AG20443 (cell line): Measurements from ENCODE around the gene LIG3.
A peak's percentile ranks its signal among the peaks of the same experiment; 100 is the strongest.
"Not testable (repeated sequence)": the region's sequence is repeated elsewhere in the genome, so short reads cannot be mapped to it uniquely, and the experiment has no call there.

Source experiments
- DNase-seq: peaks from one replicate; pipeline ENCODE4 v3.0.0; 2012; ENCODE audit warnings: low spot score, mixed read lengths

Gene LIG3

DNA sequence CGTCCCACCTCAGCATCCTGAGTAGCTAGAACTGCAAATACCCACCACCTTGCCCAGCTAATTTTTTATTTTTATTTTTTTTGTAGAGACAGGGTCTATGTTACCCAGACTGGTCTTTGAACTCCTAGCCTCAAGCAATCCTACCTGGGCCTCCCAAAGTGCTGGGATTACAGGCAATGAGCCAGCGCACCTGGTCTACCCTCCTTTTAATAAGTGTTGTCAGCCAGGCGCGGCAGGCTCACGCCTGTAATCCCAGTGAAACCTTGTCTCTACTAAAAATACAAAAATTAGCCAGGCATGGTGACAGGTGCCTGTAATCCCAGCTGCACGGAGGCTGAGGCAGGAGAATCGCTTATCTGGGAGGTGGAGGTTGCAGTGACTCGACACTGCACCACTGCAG, 63.9 kb downstream of the LIG3 start:
- no peak for DNase-seq

DNA sequence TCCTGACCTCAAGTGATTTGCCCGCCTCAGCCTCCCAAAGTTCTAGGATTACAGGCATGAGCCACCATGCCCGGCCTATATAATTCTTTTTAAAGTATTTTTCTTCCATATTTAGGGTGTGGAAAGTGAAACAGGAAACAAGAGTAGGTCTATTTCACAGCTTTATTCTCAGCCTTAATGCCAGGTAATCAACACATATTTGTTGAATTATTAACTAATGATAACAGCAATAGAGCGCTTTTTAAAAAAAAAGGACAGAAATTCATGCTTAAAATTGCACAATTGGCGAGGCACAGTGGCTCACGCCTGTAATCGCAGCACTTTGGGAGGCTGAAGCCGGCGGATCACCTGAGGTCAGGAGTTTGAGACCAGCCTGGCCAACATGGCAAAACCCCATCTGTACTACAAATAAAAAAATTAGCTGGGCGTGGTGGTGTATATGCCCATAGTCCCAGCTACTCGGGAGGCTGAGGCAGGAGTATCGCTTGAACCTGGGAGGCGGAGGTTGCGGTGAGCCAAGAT, 65.2 kb downstream of the LIG3 start:
- DNase-seq = not testable (repeated sequence)

DNA sequence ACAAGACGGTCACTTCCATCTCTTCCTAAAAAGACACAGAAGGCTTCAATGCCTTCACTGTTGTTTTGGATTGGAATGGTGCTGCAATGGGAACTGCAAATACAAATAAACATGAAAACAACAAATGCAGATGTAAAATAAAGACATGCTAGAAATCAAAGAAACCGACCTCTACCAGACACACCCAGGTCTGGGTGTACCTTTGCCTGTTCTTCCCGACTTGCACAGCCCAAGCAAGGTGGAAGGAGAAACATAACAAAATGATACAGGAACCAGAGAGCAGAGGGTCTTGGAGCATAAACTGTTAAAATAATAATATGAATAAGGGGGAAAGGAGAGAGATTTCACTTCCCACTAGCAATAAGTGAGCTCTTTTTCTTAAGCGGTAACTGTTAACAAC, 65.9 kb downstream of the LIG3 start:
- no peak for DNase-seq

DNA sequence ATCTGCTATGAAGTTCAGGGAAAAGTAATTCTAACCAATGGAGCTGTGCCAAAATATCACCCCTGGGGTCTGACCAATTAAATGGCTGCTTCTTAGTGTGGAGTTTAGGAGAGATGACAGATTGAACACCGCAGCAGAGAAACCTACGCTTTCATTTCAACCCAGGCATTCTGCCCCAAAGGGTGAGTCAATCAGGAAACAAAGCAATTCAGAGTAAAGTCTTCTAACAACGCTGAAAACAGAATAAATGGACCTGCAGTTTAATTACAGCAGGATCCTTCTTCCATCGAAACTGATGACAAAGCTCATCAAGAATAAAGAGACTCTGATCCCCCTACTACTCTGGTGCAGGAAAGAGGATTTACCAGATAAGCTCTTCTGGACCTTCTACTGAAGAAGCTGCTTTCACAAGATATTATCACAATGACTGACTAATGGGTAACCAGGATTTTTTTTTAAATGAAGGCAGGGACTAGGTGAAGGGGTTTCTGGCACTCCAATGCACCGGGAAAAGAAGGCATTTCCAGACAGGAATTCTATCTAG, 66.5 kb downstream of the LIG3 start:
- no peak for DNase-seq

DNA sequence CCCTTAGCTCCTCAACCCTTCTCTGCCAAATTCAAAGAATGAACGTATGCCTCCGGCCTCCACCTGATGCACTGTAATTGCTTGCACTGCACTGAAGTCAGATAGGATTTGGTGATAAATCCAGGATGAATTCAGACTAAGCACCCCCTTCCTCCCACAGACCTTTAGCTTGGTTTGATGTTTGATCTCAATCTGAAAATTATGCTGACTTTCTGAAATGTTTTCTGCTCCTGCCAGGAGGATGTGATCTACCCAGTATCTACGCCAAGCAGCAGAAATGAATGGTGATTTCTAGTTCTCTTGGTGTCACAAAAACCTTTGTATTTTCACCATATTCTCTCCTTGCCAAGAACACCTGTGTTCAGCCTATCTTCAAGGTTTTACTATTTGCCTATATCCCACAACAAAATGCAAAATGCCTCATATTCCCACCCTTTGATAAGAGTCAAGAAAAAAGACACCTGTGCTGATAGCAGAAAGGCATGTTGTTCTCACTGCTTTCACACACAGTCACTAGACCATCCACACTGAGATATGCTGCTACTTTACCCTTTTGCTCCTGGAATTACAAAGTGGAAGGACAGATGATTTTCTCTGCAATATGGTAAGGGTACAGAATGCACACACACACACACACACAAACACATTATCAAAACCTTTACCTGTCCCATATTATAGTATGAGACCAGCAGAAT, 68.5 kb downstream of the LIG3 start:
- DNase-seq = no peak

DNA sequence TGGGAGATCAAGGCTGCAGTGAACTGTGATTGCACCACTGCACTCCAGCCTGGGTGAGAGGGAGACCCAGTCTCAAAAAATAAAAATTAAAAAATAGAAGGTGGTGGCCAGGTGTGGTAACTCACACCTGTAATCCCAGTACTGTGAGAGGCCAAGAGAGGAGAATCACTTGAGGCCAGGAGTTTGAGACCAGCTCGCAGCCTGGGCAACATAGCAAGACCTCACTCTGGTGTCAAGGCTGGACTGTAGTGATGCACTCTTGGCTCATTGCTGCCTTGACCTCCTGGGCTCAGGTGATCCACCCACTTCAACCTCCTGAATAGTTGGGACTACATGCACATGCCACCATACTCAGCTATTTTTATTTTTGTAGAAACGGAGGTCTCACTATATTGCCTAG, 69.9 kb downstream of the LIG3 start:
- no peak for DNase-seq

DNA sequence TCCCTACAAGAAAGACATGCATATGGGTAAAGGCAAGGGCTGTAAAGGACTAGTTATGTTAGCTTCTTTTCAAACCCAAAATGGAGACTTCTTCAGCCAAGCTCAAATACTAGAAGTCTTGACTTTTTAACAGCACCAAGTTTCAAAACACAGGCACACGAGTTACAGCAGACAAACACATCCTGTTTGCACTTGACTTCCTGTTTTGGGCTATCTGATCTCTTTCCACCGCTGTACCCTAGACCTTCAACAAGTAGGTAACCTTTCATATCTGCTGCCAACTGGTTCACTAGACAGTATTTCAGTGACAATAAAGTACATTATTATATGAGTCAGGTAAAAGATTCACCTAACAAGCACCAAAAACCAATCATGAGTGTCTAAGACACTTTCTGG, 70.9 kb downstream of the LIG3 start:
- DNase-seq = no peak

DNA sequence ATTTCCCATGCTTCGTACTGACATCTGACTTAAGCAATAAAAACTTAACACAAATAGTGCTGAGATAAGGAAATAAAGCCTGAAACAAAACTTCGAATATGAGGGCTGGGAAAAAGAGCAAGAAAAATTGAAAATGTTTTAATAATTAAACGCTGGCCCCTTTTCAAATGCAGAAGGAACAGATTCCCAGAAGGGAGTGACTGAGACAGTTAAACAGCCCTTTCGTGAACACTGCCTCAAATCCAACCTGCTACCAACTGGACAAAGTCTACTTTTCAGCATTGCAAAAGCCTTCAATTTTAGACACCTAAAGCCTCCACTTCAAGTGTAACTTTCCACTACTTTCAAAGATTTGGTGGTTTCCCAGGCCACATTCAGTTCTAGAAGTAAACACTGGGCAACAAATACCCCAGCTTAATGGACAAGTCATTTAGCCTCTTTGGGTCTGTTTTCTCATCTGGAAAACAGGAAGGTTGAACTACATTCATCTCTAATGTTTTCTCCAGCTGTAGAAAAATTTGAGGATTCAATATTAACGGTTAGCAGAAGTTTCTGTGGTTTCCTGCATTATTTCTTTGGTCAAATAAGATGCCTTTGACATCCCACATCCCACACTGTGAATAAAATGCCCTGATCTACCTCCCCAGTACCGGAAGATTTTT, 71.4 kb downstream of the LIG3 start:
- DNase-seq = no peak

DNA sequence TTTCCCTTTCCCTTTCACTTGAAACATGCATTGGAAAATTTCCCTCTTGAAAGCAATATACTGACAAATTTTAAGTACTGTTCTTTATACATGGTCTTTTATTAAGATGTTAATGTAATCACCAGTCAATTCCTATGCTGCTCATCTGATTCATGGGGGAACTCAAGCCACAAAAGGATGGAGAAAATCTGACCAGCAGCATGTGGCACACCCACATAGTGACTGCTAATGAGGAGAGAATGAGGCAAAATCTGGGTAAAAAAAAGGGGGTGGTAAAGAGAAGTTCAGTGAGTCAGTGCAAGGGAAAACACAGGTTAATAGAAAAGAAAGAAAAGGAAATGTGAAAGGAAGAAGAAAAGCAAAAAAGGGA, 71.9 kb downstream of the LIG3 start:
- DNase-seq = peak; percentile 37

DNA sequence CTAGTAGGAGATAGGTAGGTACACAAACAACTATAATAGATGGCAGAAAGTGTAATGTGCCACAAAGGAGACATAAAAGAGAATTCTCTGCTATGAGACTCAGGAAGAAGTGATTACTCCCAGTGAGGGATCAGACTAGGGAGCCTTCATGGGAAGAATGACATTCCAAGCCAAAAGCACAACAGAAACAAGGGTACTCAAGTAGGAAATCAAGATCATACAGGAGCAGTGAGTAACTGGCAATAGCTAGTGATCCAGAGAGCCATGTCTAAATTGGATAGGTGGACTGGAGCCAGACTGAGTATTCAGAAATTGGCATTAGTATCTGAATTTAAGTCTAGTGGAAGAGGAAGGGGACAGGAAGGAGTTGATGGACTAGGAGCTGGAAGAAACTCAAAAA, 72.5 kb downstream of the LIG3 start:
- DNase-seq = no peak

DNA sequence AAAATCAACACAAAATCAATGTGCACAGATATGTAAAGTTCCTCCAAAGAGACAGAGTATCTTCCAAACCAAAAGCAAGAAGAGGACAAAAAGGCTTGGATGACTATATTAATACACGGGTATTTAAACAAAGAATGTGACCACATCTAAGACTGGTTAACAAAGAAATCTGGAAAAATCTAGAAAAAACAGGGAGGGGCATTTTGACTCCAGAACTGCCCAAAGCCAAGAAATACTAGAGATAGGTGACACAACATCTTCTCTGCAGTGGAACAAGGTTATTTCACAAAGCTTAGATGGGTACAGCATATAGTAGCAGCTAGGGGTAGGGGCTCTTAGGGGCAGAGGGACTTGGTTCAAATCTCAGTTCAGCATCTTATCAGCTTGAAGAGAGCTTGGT, 72.9 kb downstream of the LIG3 start:
- DNase-seq = no peak

DNA sequence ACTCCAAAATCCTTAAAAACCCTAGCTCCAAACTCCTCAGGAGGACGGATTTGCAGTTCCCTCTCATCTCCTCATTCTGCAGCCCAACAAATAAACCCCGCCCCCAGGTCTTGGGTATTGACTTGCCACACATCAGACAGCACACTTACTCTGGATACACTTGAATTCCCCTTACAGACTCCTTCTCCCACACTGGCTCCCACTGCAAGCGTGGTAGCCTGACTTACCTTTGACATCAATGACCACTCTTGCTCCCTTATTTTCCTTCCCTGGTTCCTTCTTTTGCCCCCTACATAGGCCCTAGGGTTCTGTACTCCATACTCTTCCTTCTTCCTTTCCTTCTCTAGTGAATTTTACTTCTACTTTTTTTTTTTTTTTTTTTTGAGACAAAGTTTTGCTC, 75.7 kb downstream of the LIG3 start:
- no peak for DNase-seq

DNA sequence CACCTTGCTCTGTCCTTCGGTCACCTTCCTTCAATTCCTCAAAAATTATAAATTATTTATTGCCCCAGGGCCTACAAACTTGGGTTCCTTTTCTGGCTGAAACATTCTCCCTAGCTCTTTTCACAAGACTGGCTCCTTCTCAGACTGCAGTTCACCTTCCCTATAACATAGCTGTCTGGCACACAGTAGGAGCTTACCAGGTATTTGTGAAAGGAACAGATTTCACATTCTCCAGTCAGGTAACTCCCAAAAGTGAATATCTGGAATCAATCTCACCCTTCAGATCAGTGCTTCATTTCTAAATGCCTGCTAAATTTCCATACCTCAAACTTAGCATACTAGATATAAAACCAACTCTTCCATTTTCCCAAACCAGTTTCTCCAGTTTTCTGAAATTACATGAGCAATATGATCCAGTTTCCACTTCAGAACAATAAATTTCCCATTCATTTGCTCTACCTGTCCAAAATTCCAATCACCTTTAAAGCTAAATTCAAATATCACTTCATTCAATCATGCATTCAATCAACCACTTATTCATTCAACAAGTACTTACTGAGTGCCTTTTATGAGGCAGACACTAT, 77.1 kb downstream of the LIG3 start:
- DNase-seq = no peak
